ENCODE results near the gene C17orf100. TPM values are rescaled to one million over a fixed set of nuclear protein-coding genes. Genes with fewer than 3 reads are reported as not detected.

C17orf100 gene
- total RNA-seq, 6 experiments from 2014 or later = 1.0 to 1.7 (median 1.3) TPM

GRCh38 chr17:6677946-6678345, 26.4 kb downstream of the C17orf100 start:
- Mint-ChIP-seq H3K27me3 (ENCODE audit: insufficient read depth) (peaks cover 30% of the 10 kb centered on the region), H3K4me3 (no peak overlapping the region), H3K9me3 (no peaks in the 10 kb centered on the region), H3K27ac (no peak overlapping the region), H3K36me3 (ENCODE audit: low read depth) (no peaks in the 10 kb centered on the region), H3K4me1 (ENCODE audit: low read depth) (no peaks in the 10 kb centered on the region)
- TF ChIP-seq CTCF (IDR thresholded peaks at IDR 0.05) = no peak
- DNase-seq = no peak

GRCh38 chr17:6679241-6679640, 27.7 kb downstream of the C17orf100 start:
- H3K27ac Mint-ChIP-seq = no peak overlapping the region
- TF ChIP-seq CTCF (IDR thresholded peaks at IDR 0.05) = no peak
- no peaks in the 10 kb centered on the region for H3K36me3 Mint-ChIP-seq (ENCODE audit: low read depth)
- no peaks in the 10 kb centered on the region for H3K4me1 Mint-ChIP-seq (ENCODE audit: low read depth)
- no peak for DNase-seq
- H3K4me3 Mint-ChIP-seq = no peak overlapping the region
- peaks cover 33% of the 10 kb centered on the region for H3K27me3 Mint-ChIP-seq (ENCODE audit: insufficient read depth)
- no peaks in the 10 kb centered on the region for H3K9me3 Mint-ChIP-seq

- Mint-ChIP-seq H3K36me3 (ENCODE audit: low read depth) (no peaks in the 10 kb centered on the region), H3K27me3 (ENCODE audit: insufficient read depth) (peaks cover 37% of the 10 kb centered on the region), H3K4me1 (ENCODE audit: low read depth) (no peaks in the 10 kb centered on the region), H3K4me3 (no peak overlapping the region), H3K27ac (no peak overlapping the region), H3K9me3 (no peaks in the 10 kb centered on the region)
- TF ChIP-seq CTCF (IDR thresholded peaks at IDR 0.05) = no peak
- no peak for DNase-seq
These were observed 29.6 kb downstream of the C17orf100 start for GRCh38 chr17:6681176-6681575.

GRCh38 chr17:6681671-6682070, 30.1 kb downstream of the C17orf100 start:
- no peaks in the 10 kb centered on the region for H3K9me3 Mint-ChIP-seq
- DNase-seq = no peak
- TF ChIP-seq CTCF (IDR thresholded peaks at IDR 0.05) = no peak
- H3K27ac Mint-ChIP-seq = no peak overlapping the region
- H3K4me1 Mint-ChIP-seq (ENCODE audit: low read depth) = no peaks in the 10 kb centered on the region
- H3K36me3 Mint-ChIP-seq (ENCODE audit: low read depth) = no peaks in the 10 kb centered on the region
- peaks cover 39% of the 10 kb centered on the region for H3K27me3 Mint-ChIP-seq (ENCODE audit: insufficient read depth)
- H3K4me3 Mint-ChIP-seq = no peak overlapping the region

GRCh38 chr17:6682339-6682738, 30.8 kb downstream of the C17orf100 start:
- peaks cover 41% of the 10 kb centered on the region for H3K27me3 Mint-ChIP-seq (ENCODE audit: insufficient read depth)

More at GRCh38 chr17:6682339-6682738, 30.8 kb downstream of the C17orf100 start:
- no peak for DNase-seq
- no peak overlapping the region for H3K27ac Mint-ChIP-seq
- no peak for TF ChIP-seq CTCF (IDR thresholded peaks at IDR 0.05)
- H3K36me3 Mint-ChIP-seq (ENCODE audit: low read depth) = no peaks in the 10 kb centered on the region
- H3K4me1 Mint-ChIP-seq (ENCODE audit: low read depth) = no peaks in the 10 kb centered on the region
- no peaks in the 10 kb centered on the region for H3K9me3 Mint-ChIP-seq
- no peak overlapping the region for H3K4me3 Mint-ChIP-seq
